ENCODE results near the gene POMGNT1.
"Not testable (repeated sequence)": the region's sequence is repeated elsewhere in the genome, so short reads cannot be mapped to it uniquely, and the experiment has no call there.

Gene POMGNT1

GRCh38 chr1:46197964-46198811 lies at the start of gene POMGNT1:
POMGNT1 (minus strand) TSS chr1:46198434; CDS start chr1:46197821, 613 bp downstream.
- in situ Hi-C loops (cut with MboI; ENCODE audit: low sequenced_read_pairs): no loop called here

GRCh38 chr1:46247436-46248121 lies 49.3 kb upstream of the POMGNT1 start, which contains the start of gene RAD54L:
RAD54L (plus strand) TSS chr1:46247763; CDS start chr1:46248406, 643 bp downstream.
- in situ Hi-C loops (cut with MboI; ENCODE audit: low sequenced_read_pairs): no loop called here

GRCh38 chr1:46246548-46247435 lies 48.6 kb upstream of the POMGNT1 start:
- in situ Hi-C loops (cut with MboI; ENCODE audit: low sequenced_read_pairs): no loop called here

- in situ Hi-C loops (cut with MboI; ENCODE audit: low sequenced_read_pairs): not testable (repeated sequence)
Observed at GRCh38 chr1:46246136-46246535, 47.9 kb upstream of the POMGNT1 start.

GRCh38 chr1:46244656-46245371 lies 46.6 kb upstream of the POMGNT1 start:
- in situ Hi-C loops (cut with MboI; ENCODE audit: low sequenced_read_pairs): no loop called here

- in situ Hi-C loops (cut with MboI; ENCODE audit: low sequenced_read_pairs): not testable (repeated sequence)
Observed at GRCh38 chr1:46243831-46244230, 45.6 kb upstream of the POMGNT1 start.

- in situ Hi-C loops (cut with MboI; ENCODE audit: low sequenced_read_pairs): no loop called here
Observed at GRCh38 chr1:46242918-46243317, 44.7 kb upstream of the POMGNT1 start.

GRCh38 chr1:46241733-46242132 lies 43.5 kb upstream of the POMGNT1 start:
- in situ Hi-C loops (cut with MboI; ENCODE audit: low sequenced_read_pairs): not testable (repeated sequence)

GRCh38 chr1:46238865-46239264 lies 40.6 kb upstream of the POMGNT1 start:
- in situ Hi-C loops (cut with MboI; ENCODE audit: low sequenced_read_pairs): not testable (repeated sequence)

GRCh38 chr1:46236882-46237281 lies 38.6 kb upstream of the POMGNT1 start:
- in situ Hi-C loops (cut with MboI; ENCODE audit: low sequenced_read_pairs): no loop called here

GRCh38 chr1:46231231-46231630 lies 33.0 kb upstream of the POMGNT1 start:
- in situ Hi-C loops (cut with MboI; ENCODE audit: low sequenced_read_pairs): not testable (repeated sequence)

- in situ Hi-C loops (cut with MboI; ENCODE audit: low sequenced_read_pairs): no loop called here
Observed at GRCh38 chr1:46224966-46225365, 26.7 kb upstream of the POMGNT1 start.

GRCh38 chr1:46223472-46223943 lies 25.3 kb upstream of the POMGNT1 start:
- in situ Hi-C loops (cut with MboI; ENCODE audit: low sequenced_read_pairs): no loop called here

- in situ Hi-C loops (cut with MboI; ENCODE audit: low sequenced_read_pairs): not testable (repeated sequence)
Observed at GRCh38 chr1:46223055-46223454, 24.8 kb upstream of the POMGNT1 start.

- in situ Hi-C loops (cut with MboI; ENCODE audit: low sequenced_read_pairs): no loop called here
Observed at GRCh38 chr1:46221749-46222148, 23.5 kb upstream of the POMGNT1 start.

GRCh38 chr1:46220808-46221207 lies 22.6 kb upstream of the POMGNT1 start:
- in situ Hi-C loops (cut with MboI; ENCODE audit: low sequenced_read_pairs): no loop called here

GRCh38 chr1:46219551-46220520 lies 21.6 kb upstream of the POMGNT1 start:
- in situ Hi-C loops (cut with MboI; ENCODE audit: low sequenced_read_pairs): no loop called here

GRCh38 chr1:46218443-46218842 lies 20.2 kb upstream of the POMGNT1 start:
- in situ Hi-C loops (cut with MboI; ENCODE audit: low sequenced_read_pairs): no loop called here

GRCh38 chr1:46215504-46215903 lies 17.3 kb upstream of the POMGNT1 start:
- in situ Hi-C loops (cut with MboI; ENCODE audit: low sequenced_read_pairs): no loop called here

All from HL-60/S4 treated with retinoic acid at 250 ng/mL for 4 days and 3 days (cell line).